ENCODE data around the gene STRA6.

DNA sequence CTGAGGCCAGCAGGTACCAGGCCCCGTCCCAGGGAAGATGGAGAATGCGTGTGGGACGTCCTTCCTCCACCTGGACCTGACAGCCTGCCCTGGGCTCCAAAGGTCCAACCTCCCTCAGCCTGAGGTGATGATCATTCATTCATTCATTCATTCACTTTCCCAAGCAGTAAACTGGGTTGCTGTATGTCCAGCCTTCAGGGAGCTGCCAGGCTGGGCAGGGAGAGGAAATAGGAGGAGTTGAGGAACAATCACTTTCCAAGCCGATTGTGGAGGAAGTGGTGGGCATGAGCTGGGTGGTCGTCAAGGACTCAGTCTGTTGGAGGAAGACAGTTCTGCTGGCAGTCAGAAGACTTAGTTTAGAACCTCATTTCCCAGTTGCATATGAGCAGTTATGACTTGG is 23.3 kb upstream of the STRA6 start:
- TF ChIP-seq, protein P1, sequence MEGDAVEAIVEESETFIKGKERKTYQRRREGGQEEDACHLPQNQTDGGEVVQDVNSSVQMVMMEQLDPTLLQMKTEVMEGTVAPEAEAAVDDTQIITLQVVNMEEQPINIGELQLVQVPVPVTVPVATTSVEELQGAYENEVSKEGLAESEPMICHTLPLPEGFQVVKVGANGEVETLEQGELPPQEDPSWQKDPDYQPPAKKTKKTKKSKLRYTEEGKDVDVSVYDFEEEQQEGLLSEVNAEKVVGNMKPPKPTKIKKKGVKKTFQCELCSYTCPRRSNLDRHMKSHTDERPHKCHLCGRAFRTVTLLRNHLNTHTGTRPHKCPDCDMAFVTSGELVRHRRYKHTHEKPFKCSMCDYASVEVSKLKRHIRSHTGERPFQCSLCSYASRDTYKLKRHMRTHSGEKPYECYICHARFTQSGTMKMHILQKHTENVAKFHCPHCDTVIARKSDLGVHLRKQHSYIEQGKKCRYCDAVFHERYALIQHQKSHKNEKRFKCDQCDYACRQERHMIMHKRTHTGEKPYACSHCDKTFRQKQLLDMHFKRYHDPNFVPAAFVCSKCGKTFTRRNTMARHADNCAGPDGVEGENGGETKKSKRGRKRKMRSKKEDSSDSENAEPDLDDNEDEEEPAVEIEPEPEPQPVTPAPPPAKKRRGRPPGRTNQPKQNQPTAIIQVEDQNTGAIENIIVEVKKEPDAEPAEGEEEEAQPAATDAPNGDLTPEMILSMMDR (conservative IDR thresholded peaks at IDR 0.05 in 1 of 2, IDR thresholded peaks at IDR 0.05 in 1 of 2; ENCODE audit: extremely low read depth in 1 of 2, insufficient read depth in 1 of 2, low read depth in 1 of 2, low read length in 2 of 2) = no peak
- no peak for TF ChIP-seq EZH2 (IDR thresholded peaks at IDR 0.05; ENCODE audit: borderline replicate concordance, low read length)
